IMR-90 (cell line): ENCODE data around the gene RHOT1. TPM values are rescaled to one million over a fixed set of nuclear protein-coding genes. Genes with fewer than 3 reads are reported as not detected.
A peak's percentile ranks its signal among the peaks of the same experiment; 100 is the strongest.

Experiments used
- ATAC-seq: fragments of 200-7000 bp; cut with Tn5 transposase; 2 replicates; pipeline ENCODE4 v1.9.1; 2020; ENCODE audit warnings: low read depth, mild to moderate bottlenecking, moderate library complexity
- BruUV-seq: library from RNA; stranded (reverse); fragments of 400-500 nt; replicated peaks from 2 replicates; lab custom pipeline; 2021; lab: Mats Ljungman, UMichigan
- CTCF ChIA-PET: fragments of 300-600 bp; formaldehyde crosslinking; extraction: SDS; loops from one replicate; lab custom pipeline; 2021; ENCODE audit warnings: antibody characterized with exemption; lab: Yijun Ruan, JAX
- POLR2A ChIA-PET: fragments of 300-600 bp; sonication (Branson Sonifier 250); formaldehyde crosslinking; loops from one replicate; lab custom pipeline; 2022; ENCODE audit warnings: antibody characterized with exemption; ENCODE audit not compliant: unreplicated experiment; lab: Charles Lee
- DNase-seq: peaks from one replicate; pipeline ENCODE4 v3.0.0; 2013
- H2AFZ ChIP-seq: replicated peaks from 2 replicates; pipeline ENCODE3; 2013; ENCODE audit warnings: low read length, mild to moderate bottlenecking; ENCODE audit not compliant: poor library complexity
- H2AK5ac ChIP-seq: 2 replicates; pipeline ENCODE4 v1.6.1; 2013; ENCODE audit warnings: low read depth, low read length, inconsistent platforms
- H2AK9ac ChIP-seq: replicated peaks from 2 replicates; pipeline ENCODE3; 2013; ENCODE audit warnings: mild to moderate bottlenecking, low read depth, low read length, moderate library complexity; ENCODE audit not compliant: poor library complexity
- H2BK120ac ChIP-seq: 2 replicates; pipeline ENCODE4 v1.6.1; 2013; ENCODE audit warnings: low read depth, low read length, inconsistent platforms
- H2BK15ac ChIP-seq: 3 replicates; pipeline ENCODE4 v1.6.1; 2013; ENCODE audit warnings: low read depth, low read length, inconsistent platforms
- H2BK20ac ChIP-seq: 2 replicates; pipeline ENCODE4 v1.6.1; 2013; ENCODE audit warnings: low read depth, mild to moderate bottlenecking, inconsistent platforms, low read length, moderate library complexity
- H2BK5ac ChIP-seq: 2 replicates; pipeline ENCODE4 v1.6.1; 2013; ENCODE audit warnings: mild to moderate bottlenecking, low read depth, low read length, inconsistent platforms; ENCODE audit not compliant: poor library complexity, severe bottlenecking
- H3K14ac ChIP-seq: replicated peaks from 2 replicates; pipeline ENCODE4 v1.6.1; 2013; ENCODE audit warnings: low read depth, low read length, inconsistent platforms
- H3K18ac ChIP-seq: 2 replicates; pipeline ENCODE4 v1.6.1; 2013; ENCODE audit warnings: low read depth, low read length, control low read depth
- H3K23ac ChIP-seq: 2 replicates; pipeline ENCODE4 v1.6.1; 2013; ENCODE audit warnings: low read depth, low read length, inconsistent platforms
- H3K27ac ChIP-seq: 2 replicates; pipeline ENCODE4 v1.5.1; 2013; ENCODE audit warnings: mild to moderate bottlenecking, control low read depth, low read length; ENCODE audit not compliant: insufficient read depth
- H3K27me3 ChIP-seq: 2 replicates; pipeline ENCODE4 v1.6.1; 2013; ENCODE audit warnings: low read length; ENCODE audit not compliant: control insufficient read depth, insufficient read depth
- H3K36me3 ChIP-seq: 2 replicates; pipeline ENCODE4 v1.6.1; 2013; ENCODE audit warnings: low read length, mixed read lengths; ENCODE audit not compliant: control insufficient read depth, insufficient read depth
- H3K4ac ChIP-seq: 2 replicates; pipeline ENCODE4 v1.6.1; 2013; ENCODE audit warnings: low read depth, low read length, inconsistent platforms
- H3K4me1 ChIP-seq: 2 replicates; pipeline ENCODE4 v1.6.1; 2013; ENCODE audit warnings: low read length, mixed read lengths; ENCODE audit not compliant: control insufficient read depth, insufficient read depth
- H3K4me2 ChIP-seq: 2 replicates; pipeline ENCODE4 v1.6.1; 2013; ENCODE audit warnings: low read depth, mild to moderate bottlenecking, control low read depth, low read length, moderate library complexity
- H3K4me3 ChIP-seq: 2 replicates; pipeline ENCODE4 v1.5.1; 2013; ENCODE audit warnings: low read depth, mild to moderate bottlenecking, control low read depth, low read length, moderate library complexity; ENCODE audit not compliant: insufficient read depth
- H3K56ac ChIP-seq: 2 replicates; pipeline ENCODE4 v1.6.1; 2013; ENCODE audit warnings: low read length, inconsistent platforms; ENCODE audit not compliant: insufficient read depth; ENCODE audit errors: extremely low read depth
- H3K79me1 ChIP-seq, 2 experiments: 2 replicates each; pipeline ENCODE4 v1.6.1; 2013; ENCODE audit warnings: low read length in 2 of 2, inconsistent platforms in 1 of 2, low read depth in 1 of 2
- H3K9ac ChIP-seq: 2 replicates; pipeline ENCODE4 v1.6.1; 2013; ENCODE audit warnings: low read depth, low read length, control low read depth
- H3K9me1 ChIP-seq: 2 replicates; pipeline ENCODE4 v1.6.1; 2013; ENCODE audit warnings: low read length, inconsistent platforms; ENCODE audit not compliant: insufficient read depth
- H3K9me3 ChIP-seq: 2 replicates; pipeline ENCODE4 v1.6.1; 2013; ENCODE audit warnings: low read length; ENCODE audit not compliant: control insufficient read depth, insufficient read depth
- H4K20me1 ChIP-seq: 2 replicates; pipeline ENCODE4 v1.6.1; 2013; ENCODE audit warnings: low read length, inconsistent platforms; ENCODE audit not compliant: insufficient read depth
- H4K5ac ChIP-seq: 2 replicates; pipeline ENCODE4 v1.6.1; 2013; ENCODE audit warnings: mild to moderate bottlenecking, low read depth, low read length, control low read depth
- H4K8ac ChIP-seq, 2 experiments: 2 replicates each; pipeline ENCODE4 v1.6.1; 2013; ENCODE audit warnings: low read depth in 2 of 2, low read length in 2 of 2, control low read depth in 1 of 2, inconsistent platforms in 1 of 2
- H4K91ac ChIP-seq: 2 replicates; pipeline ENCODE4 v1.6.1; 2013; ENCODE audit warnings: low read depth, low read length, inconsistent platforms; ENCODE audit not compliant: insufficient read depth
- CHD1 ChIP-seq: IDR thresholded peaks from 2 replicates; pipeline ENCODE4 v1.6.1; 2012; ENCODE audit warnings: low read depth, low read length, improper control_type of control experiment
- MAFK ChIP-seq: IDR thresholded peaks from 2 replicates; pipeline ENCODE4 v1.6.1; 2012; ENCODE audit warnings: low read depth, low read length, improper control_type of control experiment
- MXI1 ChIP-seq: IDR thresholded peaks from 2 replicates; pipeline ENCODE4 v1.6.1; 2012; ENCODE audit warnings: low read depth, mild to moderate bottlenecking, low read length, moderate library complexity, borderline replicate concordance
- NFE2L2 ChIP-seq: fragments of 150-350 bp; IDR thresholded peaks from 2 replicates; pipeline ENCODE4 v1.6.1; 2016; ENCODE audit warnings: low read depth, mild to moderate bottlenecking, low read length
- RAD21 ChIP-seq: IDR thresholded peaks from 2 replicates; pipeline ENCODE4 v1.6.1; 2012; ENCODE audit warnings: low read length, improper control_type of control experiment
- SMC3 ChIP-seq: fragments of 150-350 bp; IDR thresholded peaks from 2 replicates; pipeline ENCODE4 v1.6.1; 2016; ENCODE audit warnings: low read depth, mild to moderate bottlenecking, antibody characterized with exemption, low read length, moderate library complexity
- WGBS, 2 experiments: methylation state at CpG; one replicate each; pipeline versions ENCODE4 v1.1.5 to v1.1.7; 2013; ENCODE audit warnings: missing lambda C conversion rate in 2 of 2; ENCODE audit not compliant: insufficient read length in 1 of 2; ENCODE audit errors: extremely low coverage in 2 of 2; 5-methylcytosine and 5-hydroxymethylcytosine counted together
- dilution Hi-C: fragments of 300-500 bp; cut with HindIII; formaldehyde crosslinking; loops from one replicate; pipeline ENCODE4 v1.14.3; 2018; ENCODE audit warnings: low sequenced_read_pairs; ENCODE audit not compliant: unreplicated experiment
- in situ Hi-C: fragments of 300-500 bp; cut with MboI; formaldehyde crosslinking; loops from 3 replicates; pipeline ENCODE4 v1.14.3; 2019; ENCODE audit warnings: low sequenced_read_pairs, inconsistent platforms, mixed read lengths
- intact Hi-C: fragments of 100-400 bp; cut with micrococcal nuclease; formaldehyde crosslinking; loops from 2 replicates; pipeline ENCODE4 v1.10.0; 2022
- polyA plus RNA-seq, 3 experiments: library from polyadenylated mRNA; depleted of rRNA; stranded (reverse); fragments of >200 nt; gene quantifications; 2 replicates each; pipeline ENCODE4 v1.2.3, GENCODE V29; 2012; ENCODE audit warnings: low replicate concordance in 1 of 3
- total RNA-seq: library from RNA; depleted of rRNA; stranded (reverse); fragments of >200 nt; gene quantifications from 2 replicates; pipeline ENCODE4 v1.2.3, GENCODE V29; 2012
- TF ChIP-seq, protein P1 (sequence below): fragments of 150-350 bp; IDR thresholded peaks from 2 replicates; pipeline ENCODE4 v1.6.1; 2016; ENCODE audit warnings: low read depth, mild to moderate bottlenecking, low read length, moderate library complexity, borderline replicate concordance

The RHOT1 gene
- total and polyA plus RNA-seq, 2 of the 4 experiments (the other 2 are of a cell fraction): 27.4 to 27.6 TPM

DNA sequence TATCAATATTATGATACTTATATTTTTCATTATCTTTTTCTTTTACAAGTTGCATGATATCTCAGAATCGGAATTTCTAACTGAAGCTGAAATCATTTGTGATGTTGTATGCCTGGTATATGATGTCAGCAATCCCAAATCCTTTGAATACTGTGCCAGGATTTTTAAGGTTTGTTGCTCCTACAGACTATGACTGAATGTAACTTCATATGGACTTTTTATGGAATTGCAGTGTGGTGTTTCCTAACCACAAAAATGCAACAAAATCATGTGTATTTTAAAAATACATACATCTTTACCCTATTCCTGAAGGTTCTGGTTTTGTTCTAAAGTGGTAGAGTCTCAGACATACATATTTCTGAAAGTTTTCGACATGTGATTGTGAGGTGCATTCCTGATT lies 64.6 kb downstream of the RHOT1 start:
- Histone ChIP-seq H2AK5ac (no peak overlapping the region), H3K79me1 (peaks cover 0 to 10% of the 10 kb centered on the region in 2 experiments; a peak in 2 of 4 replicates), H3K18ac (no peak overlapping the region), H3K4me1 (peaks cover 14% of the 10 kb centered on the region), H2BK15ac (no peak overlapping the region), H3K27ac (no peak overlapping the region), H3K9ac (no peak overlapping the region), H3K56ac (no peak overlapping the region), H2BK120ac (no peak overlapping the region), H3K9me3 (no peaks in the 10 kb centered on the region), H4K5ac (no peak overlapping the region), H2BK20ac (no peak overlapping the region), H3K4me2 (no peak overlapping the region), H3K4me3 (no peak overlapping the region), H3K4ac (no peak overlapping the region), H3K27me3 (no peaks in the 10 kb centered on the region), H2AK9ac (no peak overlapping the region), H2AFZ (no peak overlapping the region), H3K9me1 (peaks cover 4% of the 10 kb centered on the region), H3K36me3 (peaks cover 8% of the 10 kb centered on the region), H4K20me1 (no peaks in the 10 kb centered on the region), H3K23ac (no peak overlapping the region), H2BK5ac (no peak overlapping the region), H4K91ac (no peak overlapping the region), H4K8ac (no peak overlapping the region), H3K14ac (no peak overlapping the region)
- peak; percentile 91 for DNase-seq
- ATAC-seq: peak; percentile 21
- dilution Hi-C loops (no loop called here), in situ Hi-C loops (no loop called here), intact Hi-C loops (no loop called here)
- no peak for TF ChIP-seq NFE2L2
- TF ChIP-seq RAD21: no peak
- no peak for TF ChIP-seq MXI1
- no peak for TF ChIP-seq MAFK
- TF ChIP-seq CHD1: no peak
- no peak for TF ChIP-seq SMC3
- TF ChIP-seq, protein P1, sequence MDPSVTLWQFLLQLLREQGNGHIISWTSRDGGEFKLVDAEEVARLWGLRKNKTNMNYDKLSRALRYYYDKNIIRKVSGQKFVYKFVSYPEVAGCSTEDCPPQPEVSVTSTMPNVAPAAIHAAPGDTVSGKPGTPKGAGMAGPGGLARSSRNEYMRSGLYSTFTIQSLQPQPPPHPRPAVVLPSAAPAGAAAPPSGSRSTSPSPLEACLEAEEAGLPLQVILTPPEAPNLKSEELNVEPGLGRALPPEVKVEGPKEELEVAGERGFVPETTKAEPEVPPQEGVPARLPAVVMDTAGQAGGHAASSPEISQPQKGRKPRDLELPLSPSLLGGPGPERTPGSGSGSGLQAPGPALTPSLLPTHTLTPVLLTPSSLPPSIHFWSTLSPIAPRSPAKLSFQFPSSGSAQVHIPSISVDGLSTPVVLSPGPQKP: no peak
- ChIA-PET POLR2A (no interaction called here), CTCF (no interaction called here)
- no TSS peak for BruUV-seq
- WGBS, 2 experiments: no CpG with 5 or more reads among the region's 2 CpGs
